Activated naive CD4-positive, alpha-beta T cell treated with anti-CD3 and anti-CD28 coated beads, Interleukin-2, amount 50 U/mL, for 72 hours (primary cell): ENCODE results near the gene TARBP2. TPM values are rescaled to one million over a fixed set of nuclear protein-coding genes. Genes with fewer than 3 reads are reported as not detected.
A peak's percentile ranks its signal among the peaks of the same experiment; 100 is the strongest.
"Not testable (repeated sequence)": the region's sequence is repeated elsewhere in the genome, so short reads cannot be mapped to it uniquely, and the experiment has no call there.

Experiments used
- ATAC-seq, 2 donors: fragments of 150-1000 bp; cut with Tn5 transposase; 2 replicates each; pipeline ENCODE4 v1.10.0; 2021; ENCODE audit warnings: mild to moderate bottlenecking in 2 of 2, moderate library complexity in 2 of 2
- DNase-seq, 2 donors: peaks; one replicate each; pipeline ENCODE4 v3.0.0; 2021 to 2022; ENCODE audit warnings: low spot score in 2 of 2
- H3K27ac Mint-ChIP-seq, 2 donors: one replicate each; pipeline ENCODE4 v1.8.0; 2022; ENCODE audit warnings: mild to moderate bottlenecking in 2 of 2, mixed read lengths in 2 of 2
- H3K36me3 Mint-ChIP-seq, 2 donors: one replicate each; pipeline ENCODE4 v1.8.0; 2022; ENCODE audit warnings: mixed read lengths in 2 of 2
- H3K9me3 Mint-ChIP-seq, 2 donors: one replicate each; pipeline ENCODE4 v1.8.0; 2022; ENCODE audit warnings: mixed read lengths in 2 of 2
- total RNA-seq, 2 donors: library from RNA; stranded (reverse); gene quantifications; one replicate each; pipeline ENCODE4 v1.2.3, GENCODE V29; 2022

Gene TARBP2
- total RNA-seq, 2 donors from 2014 or later, result 29.9 to 30.4 TPM

DNA sequence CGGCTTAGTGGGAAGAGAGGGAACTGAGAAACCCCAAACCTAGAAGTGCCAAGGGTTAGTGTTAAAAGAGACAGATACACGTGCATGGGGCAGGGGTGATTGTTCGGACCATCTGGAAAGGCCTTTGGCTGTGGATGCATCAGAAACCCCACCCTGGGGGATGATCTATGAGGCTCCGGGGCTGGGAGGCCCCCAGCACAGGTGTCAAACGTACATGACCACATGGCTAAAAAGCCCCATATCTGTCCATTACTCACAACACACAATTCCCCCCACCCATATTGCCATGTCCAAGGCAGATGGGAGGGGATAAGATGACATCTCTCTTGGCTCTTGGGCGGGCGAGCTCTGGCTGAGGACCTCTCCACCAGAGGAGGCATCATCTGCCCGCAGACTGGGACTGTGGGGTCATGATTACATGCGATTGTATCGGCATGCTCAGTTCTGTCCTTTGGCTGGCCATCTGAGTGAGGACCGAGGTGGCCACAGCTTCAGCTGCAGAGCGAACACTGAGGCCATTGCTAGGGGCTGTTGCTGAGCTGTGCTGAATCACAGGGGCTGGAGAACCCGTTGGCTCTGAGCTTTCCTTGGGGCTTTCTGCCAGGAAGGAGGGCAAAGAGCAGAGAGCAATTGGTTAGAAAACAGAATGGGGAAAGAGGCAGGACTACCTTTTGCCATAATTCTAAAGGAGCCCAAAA lies 15.8 kb downstream of the TARBP2 start:
- no peak for ATAC-seq
- DNase-seq, result no peak
- Mint-ChIP-seq H3K9me3 (no peaks in the 10 kb centered on the region), H3K36me3 (peaks cover 0 to 6% of the 10 kb centered on the region in 2 donors), H3K27ac (peak overlapping the region; percentile 34)

DNA sequence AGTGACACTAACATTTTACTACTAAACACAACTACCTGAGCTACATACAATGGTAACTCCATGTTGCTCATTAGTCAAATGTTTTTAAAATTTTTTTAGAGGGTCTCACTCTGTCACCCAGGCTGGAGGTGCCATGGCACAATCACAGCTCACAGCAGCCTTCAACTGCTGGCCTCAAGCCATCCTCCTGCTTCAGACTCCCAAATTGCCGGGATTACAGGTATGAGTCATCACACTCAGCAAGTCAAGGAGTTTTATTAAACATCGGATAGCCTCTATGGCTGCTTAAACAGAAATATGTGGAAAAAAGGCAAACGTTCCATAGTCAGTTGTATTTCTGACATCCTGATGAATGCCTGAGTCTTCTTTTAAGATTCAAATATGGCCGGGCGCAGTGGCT lies 17.3 kb downstream of the TARBP2 start:
- H3K36me3 Mint-ChIP-seq, result peaks cover 0 to 6% of the 10 kb centered on the region in 2 donors
- ATAC-seq, result no peak
- H3K27ac Mint-ChIP-seq, result no peak overlapping the region
- DNase-seq, result no peak
- H3K9me3 Mint-ChIP-seq, result no peaks in the 10 kb centered on the region

DNA sequence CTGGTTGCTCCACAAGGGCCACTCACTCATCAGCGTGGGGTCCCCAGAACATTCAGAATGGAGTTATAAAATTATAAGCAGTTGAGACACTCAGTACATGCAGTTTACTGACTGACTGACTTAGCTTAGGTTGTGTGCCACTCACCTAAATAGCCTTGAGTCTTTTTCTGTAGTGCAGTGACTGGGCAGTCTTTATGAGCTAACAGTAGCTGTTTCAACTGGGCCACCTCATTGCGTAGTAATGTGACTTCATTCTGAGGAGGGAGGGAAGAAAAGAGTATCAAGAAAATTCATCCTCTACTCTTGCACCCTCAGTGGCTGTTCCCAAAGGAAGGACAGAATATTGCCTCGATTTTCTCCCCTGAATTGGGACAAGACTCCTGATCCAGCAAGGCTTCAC lies 22.0 kb downstream of the TARBP2 start:
- H3K9me3 Mint-ChIP-seq, result no peaks in the 10 kb centered on the region
- H3K36me3 Mint-ChIP-seq, result peaks cover 0 to 6% of the 10 kb centered on the region in 2 donors
- peak in 1 of 2 donors; percentile 5 for ATAC-seq
- H3K27ac Mint-ChIP-seq, result no peak overlapping the region
- DNase-seq, result no peak

DNA sequence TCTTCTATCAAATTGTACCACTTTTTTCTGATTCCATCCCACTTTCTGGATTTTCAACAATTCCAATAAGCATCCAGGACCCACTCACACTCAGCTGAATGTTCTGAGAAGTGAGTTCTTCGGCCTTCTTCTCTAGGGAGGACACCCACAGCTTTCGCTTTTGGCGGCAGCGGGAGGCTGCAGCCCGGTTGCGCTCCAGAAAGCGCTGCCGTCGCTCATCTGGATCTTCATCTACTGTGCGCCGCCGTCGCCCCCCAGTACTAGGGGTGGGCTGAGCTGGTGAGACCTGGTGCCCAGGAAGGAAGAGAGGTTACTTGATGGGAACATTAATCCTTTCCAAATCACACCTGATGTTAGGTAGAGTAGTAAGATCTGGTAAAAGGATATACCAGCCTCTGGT lies 23.4 kb downstream of the TARBP2 start:
- DNase-seq, result no peak
- Mint-ChIP-seq H3K36me3 (peaks cover 0 to 6% of the 10 kb centered on the region in 2 donors), H3K9me3 (no peaks in the 10 kb centered on the region), H3K27ac (peak overlapping the region in 1 of 2 donors; percentile 22)
- no peak for ATAC-seq

DNA sequence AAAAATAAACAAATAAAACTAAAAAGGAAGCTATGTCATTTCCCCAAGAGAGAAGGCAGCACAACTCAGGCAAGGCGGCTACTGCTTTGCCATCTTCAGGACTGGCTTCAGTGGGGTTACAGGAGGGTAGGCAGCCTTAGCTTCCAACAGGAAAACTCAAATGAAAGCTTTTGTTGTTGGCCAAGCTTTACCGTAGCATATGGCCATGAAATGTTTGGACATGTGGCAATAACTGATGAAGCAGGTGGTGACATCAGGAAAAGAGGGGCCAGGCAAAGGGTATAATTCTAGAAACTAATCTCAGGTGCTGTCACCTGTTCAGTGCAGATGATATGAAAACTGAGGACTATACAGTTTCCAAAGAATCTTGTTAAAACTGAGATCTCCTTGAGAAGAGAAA lies 29.0 kb downstream of the TARBP2 start:
- DNase-seq, result no peak
- Mint-ChIP-seq H3K9me3 (no peaks in the 10 kb centered on the region), H3K27ac (no peak overlapping the region), H3K36me3 (peaks cover 7 to 11% of the 10 kb centered on the region in 2 donors)
- no peak for ATAC-seq

DNA sequence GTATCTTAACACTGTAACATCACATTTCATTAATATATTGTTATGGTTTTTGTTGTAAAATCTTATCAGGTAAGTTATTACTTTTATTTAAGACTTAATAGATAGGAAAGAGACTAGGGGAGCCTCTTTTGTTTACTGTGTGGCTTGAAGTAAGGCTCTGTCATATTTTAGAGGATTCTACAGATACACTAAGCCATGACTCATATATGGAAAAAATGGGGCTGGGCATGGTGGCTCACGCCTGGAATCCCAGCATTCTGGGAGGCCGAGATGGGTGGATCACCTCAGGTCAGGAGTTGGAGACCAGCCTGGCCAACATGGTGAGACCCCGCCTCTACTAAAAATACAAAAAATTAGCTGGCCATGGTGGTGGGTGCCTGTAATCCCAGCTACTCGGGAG lies 29.8 kb downstream of the TARBP2 start:
- ATAC-seq, result no peak
- DNase-seq, result no peak
- H3K36me3 Mint-ChIP-seq, result peaks cover 7 to 11% of the 10 kb centered on the region in 2 donors
- no peaks in the 10 kb centered on the region for H3K9me3 Mint-ChIP-seq
- H3K27ac Mint-ChIP-seq, result no peak overlapping the region

DNA sequence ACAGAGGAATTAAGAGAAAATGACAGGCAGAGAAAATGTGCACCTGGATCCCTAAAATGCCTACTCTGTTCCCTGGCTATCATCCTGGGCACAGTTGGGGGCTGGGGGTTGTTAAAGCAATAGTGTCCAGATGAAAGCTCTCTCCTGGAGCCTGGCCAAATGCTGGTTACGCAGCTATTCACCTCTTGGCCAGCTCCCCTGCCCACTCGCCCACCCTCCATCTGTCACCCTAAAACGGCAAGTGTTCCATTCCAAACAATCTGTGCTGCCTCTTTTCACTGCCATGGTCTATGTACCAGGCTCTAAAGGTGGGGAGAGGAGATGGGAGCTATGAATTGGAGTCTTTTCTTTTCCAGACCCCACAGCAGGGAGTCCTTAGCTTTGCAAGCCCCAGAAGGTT lies 30.9 kb downstream of the TARBP2 start:
- Mint-ChIP-seq H3K36me3 (peaks cover 7 to 11% of the 10 kb centered on the region in 2 donors), H3K9me3 (no peaks in the 10 kb centered on the region), H3K27ac (no peak overlapping the region)
- ATAC-seq (no peak), DNase-seq (no peak)

DNA sequence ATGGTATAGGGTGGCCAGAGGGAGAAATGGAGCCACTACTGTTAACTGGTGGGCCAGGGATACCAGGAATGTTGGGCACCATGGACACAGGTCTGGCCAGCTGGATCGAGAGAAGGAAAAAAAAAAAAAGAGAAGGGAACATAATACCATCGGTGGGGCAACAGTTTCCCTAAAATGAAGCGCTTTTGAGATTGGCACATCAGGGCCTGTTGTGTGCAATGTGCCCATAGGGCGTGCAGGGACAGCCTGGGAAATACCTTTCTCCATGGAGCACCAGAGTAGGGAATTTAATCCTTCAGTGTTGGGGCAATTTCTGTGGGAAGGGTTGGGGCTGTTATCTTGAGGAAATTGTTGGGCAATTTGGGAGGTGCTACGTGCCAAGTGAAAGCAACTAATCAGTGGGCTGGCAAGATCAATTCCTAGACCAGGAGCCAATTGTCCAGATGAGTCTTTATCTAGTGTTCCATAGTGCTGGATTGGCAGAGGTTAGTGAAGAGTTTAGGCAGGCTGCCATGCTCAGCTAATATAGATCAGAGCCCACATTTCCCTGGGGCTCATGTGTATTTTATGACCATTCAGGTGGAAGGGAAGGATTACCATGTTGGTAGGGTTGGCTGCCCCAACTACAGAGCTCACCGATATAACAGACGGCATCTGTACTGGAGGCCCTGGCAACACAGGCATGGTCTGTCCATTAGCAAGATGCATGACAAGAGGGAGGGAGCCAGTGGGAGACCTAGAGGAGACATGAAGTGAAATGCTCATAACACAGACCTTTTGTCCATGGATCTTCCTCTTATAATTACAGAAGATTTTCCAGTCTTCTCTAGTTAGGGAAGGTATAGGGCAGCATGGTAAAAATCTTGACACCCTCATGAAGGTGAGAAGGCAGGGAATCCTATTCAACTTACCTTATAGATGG lies 31.7 kb downstream of the TARBP2 start:
- H3K36me3 Mint-ChIP-seq, result peaks cover 7 to 11% of the 10 kb centered on the region in 2 donors
- no peaks in the 10 kb centered on the region for H3K9me3 Mint-ChIP-seq

DNA sequence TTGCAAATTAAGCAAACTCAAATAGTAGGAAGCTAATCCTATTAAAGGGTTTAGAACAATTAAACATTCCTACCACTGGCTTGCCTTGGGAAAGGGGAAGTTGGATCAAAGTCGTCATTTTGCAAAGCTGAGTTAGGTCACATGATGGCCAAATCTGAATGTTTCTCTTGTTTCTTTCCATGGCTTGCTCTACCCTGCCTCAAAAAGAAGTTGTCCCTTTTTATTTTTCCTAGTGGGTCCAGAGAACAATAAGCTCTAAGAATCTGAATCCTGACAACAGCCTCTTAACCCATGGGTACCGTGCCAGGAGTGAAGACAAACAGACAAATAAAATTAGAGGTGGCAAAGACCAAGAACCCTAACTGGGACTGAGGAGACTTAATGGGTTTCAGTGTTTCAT lies 32.4 kb downstream of the TARBP2 start:
- Mint-ChIP-seq H3K36me3 (peaks cover 7 to 11% of the 10 kb centered on the region in 2 donors), H3K27ac (no peak overlapping the region)
- ATAC-seq, result no peak

More for the DNA sequence above, 31.7 kb downstream of the TARBP2 start:
- H3K27ac Mint-ChIP-seq, result no peak overlapping the region
- no peak for ATAC-seq
- no peak for DNase-seq

DNA sequence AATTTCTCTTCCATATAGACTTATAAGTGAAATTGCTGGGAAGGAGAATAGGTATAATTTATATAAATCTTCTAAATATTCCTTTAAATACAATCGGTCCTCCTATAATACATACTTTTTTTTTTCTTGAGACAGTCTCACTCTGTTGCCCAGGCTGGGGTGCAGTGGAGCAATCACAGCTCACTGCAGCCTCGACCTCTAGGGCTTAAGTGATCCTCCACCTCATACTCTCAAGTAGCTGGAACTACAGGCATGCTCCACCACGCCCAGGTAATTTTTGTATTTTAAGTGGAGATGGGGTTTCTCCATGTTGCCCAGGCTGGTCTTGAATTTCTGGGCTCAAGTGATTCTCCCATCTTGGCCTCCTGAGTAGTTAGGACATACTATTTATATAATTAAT lies 35.9 kb downstream of the TARBP2 start:
- Mint-ChIP-seq H3K27ac (no peak overlapping the region), H3K36me3 (peaks cover 7 to 11% of the 10 kb centered on the region in 2 donors)

More for the DNA sequence above, 32.4 kb downstream of the TARBP2 start:
- H3K9me3 Mint-ChIP-seq, result no peaks in the 10 kb centered on the region
- no peak for DNase-seq

DNA sequence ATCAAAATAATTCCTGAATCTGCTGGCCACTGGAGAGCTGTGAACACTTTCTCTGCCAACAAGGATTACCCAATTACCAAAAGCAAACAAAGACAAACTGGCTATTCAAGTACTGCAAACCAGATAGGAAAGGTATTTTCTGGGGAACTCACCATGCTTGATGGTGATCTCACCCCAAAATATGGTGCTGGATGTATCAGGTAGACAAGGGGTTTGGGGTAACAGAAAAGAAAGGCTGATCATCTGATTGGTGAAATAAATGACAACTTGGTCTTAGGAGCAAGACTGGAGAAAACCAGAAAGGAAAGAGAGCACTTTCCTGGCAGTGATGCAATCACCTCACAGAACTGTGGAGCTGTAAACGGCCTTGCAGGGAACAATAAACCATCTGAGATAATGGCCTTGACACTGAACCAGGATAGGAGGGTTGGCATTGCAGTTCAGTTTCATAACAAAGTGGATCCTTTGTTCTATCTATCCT lies 37.2 kb downstream of the TARBP2 start:
- DNase-seq, result no peak
- H3K36me3 Mint-ChIP-seq, result peaks cover 1 to 2% of the 10 kb centered on the region in 2 donors
- no peak for ATAC-seq
- H3K9me3 Mint-ChIP-seq, result no peaks in the 10 kb centered on the region
- peak overlapping the region in 1 of 2 donors; percentile 40 for H3K27ac Mint-ChIP-seq

More for the DNA sequence above, 35.9 kb downstream of the TARBP2 start:
- DNase-seq, result no peak
- H3K9me3 Mint-ChIP-seq, result no peaks in the 10 kb centered on the region
- no peak for ATAC-seq

DNA sequence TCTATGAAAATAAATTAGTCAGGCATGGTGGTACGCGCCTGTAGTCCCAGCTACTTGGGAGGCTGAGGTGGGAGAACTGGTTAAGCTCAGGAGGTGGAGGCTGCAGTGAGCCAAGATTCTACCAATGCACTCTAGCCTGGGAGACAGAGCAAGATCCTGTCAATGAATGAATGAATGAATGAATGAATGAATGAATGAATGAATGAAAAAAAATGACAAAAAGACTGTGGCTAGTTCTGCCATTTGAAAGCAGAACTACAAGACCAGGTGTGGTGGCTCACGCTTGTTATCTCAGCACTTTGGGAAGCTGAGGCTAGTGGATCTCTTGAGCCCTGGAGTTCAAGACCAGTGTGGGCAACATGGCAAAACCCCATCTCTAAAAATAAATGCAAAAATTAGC lies 38.4 kb downstream of the TARBP2 start:
- Mint-ChIP-seq H3K9me3 (no peaks in the 10 kb centered on the region), H3K36me3 (no peaks in the 10 kb centered on the region), H3K27ac (no peak overlapping the region)
- ATAC-seq (no peak), DNase-seq (no peak)

DNA sequence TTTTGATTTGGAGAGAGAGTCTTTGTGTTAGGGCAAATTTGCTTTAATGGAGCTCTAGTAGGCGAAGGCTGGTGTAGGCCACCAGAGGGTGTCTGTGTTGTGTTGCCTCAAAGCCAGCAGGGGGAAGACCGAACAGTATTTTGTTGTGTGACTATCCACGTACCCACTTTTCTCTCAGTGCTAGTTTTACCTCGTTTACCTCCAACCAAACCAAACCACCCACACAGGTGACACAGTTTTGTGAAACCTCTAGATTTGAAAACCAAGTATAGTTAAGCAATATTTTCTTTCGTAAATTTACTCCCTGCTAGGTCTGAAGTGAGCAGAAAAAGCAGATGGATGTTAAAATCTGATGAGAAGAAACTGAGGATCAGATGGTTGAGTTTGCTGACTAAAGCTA lies 42.5 kb downstream of the TARBP2 start:
- peak overlapping the region; percentile 70 to 77 for H3K27ac Mint-ChIP-seq

DNA sequence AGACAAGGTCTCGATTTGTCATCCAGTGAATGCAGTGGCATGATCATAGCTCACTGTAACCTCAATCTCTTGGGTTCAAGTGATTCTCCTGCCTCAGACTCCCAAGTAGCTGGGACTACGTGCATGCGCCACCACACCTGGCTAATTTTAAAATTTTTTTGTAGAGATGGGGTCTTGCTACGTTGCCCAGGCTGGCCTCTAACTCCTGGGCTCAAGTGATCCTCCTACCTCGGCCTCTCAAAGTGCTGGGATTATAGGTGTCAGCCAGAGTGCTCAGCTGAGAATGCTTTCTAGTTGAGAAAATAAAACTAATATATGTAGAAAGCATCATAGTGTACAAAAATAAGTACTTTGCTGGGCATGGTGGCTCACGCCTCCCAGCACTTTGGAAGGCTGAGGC lies 47.3 kb downstream of the TARBP2 start:
- not testable (repeated sequence) for H3K9me3 Mint-ChIP-seq, ATAC-seq, H3K36me3 Mint-ChIP-seq, H3K27ac Mint-ChIP-seq, DNase-seq

More for the DNA sequence above, 42.5 kb downstream of the TARBP2 start:
- no peaks in the 10 kb centered on the region for H3K36me3 Mint-ChIP-seq
- ATAC-seq (peak; percentile 95 to 98), DNase-seq (peak in 1 of 2 donors; percentile 54)
- H3K9me3 Mint-ChIP-seq, result no peaks in the 10 kb centered on the region

DNA sequence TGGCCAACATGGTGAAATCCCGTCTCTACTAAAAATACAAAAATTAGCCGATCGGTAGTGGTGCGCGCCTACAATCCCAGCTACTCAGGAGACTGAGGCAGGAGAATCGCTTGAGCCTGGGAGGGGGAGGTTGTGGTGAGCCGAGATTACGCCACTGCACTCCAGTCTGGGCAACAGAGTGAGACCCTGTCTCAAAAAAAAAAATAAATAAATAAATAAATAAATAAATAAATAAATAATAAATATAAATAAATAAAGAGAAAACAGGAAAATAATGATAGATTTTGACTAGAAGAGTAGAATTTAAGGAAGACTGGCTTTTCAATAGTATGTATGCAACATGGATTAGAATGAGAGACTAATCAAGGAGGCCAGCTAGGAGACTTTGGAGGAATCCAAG lies 49.0 kb downstream of the TARBP2 start:
- H3K36me3 Mint-ChIP-seq, H3K27ac Mint-ChIP-seq, H3K9me3 Mint-ChIP-seq, DNase-seq, ATAC-seq: not testable (repeated sequence)

DNA sequence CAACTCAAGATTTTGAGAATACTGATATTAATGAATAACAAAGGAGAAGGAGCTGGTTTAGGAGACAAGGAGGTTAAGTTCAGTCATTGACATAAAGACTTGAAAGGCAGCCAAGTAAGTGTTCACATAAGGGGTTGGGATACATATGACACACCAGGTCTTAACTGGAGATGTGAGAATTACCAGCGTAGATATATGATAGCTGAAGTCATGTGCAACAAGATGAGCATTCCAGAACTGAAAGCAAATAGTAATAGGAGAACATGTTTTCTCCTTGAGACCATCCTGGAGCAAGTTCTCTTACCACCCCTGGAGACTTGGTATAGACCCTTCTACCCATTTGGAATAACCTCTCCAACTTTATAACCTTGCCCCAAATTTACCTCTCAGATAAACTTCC lies 49.5 kb downstream of the TARBP2 start:
- no peak overlapping the region for H3K27ac Mint-ChIP-seq
- ATAC-seq (no peak), DNase-seq (no peak)
- no peaks in the 10 kb centered on the region for H3K9me3 Mint-ChIP-seq
- no peaks in the 10 kb centered on the region for H3K36me3 Mint-ChIP-seq

DNA sequence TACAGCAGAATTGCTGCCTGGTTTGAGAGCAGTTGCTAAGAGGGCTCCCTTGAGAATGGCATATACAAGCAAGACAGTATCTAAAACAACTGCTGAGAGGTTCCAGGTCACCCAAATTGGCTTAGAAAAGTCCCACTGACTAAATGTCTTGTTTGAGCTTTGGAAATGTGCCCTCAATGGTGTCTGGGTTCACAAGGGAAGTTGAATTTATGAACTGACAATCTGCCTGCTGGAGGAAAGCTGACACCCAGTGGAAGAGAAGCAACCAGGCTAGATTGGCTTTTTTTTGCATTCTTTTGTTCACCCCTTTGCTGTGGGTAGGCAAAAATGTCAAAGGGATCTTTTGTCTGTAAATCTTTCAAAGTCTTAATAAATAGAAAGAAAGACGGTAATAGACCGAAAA lies 50.8 kb downstream of the TARBP2 start:
- DNase-seq (no peak), ATAC-seq (no peak)
- H3K36me3 Mint-ChIP-seq, result no peaks in the 10 kb centered on the region
- peak overlapping the region; percentile 29 to 50 for H3K27ac Mint-ChIP-seq
- H3K9me3 Mint-ChIP-seq, result no peaks in the 10 kb centered on the region
